ENCODE measurements around the gene CLTCL1.

- TF ChIP-seq POLR2A (IDR thresholded peaks at IDR 0.05): no peak
- no peak for TF ChIP-seq CTCF (IDR thresholded peaks at IDR 0.05)
- TF ChIP-seq EP300 (IDR thresholded peaks at IDR 0.05): no peak
Measured at GRCh38 chr22:19134176-19134831, 157.2 kb downstream of the CLTCL1 start.

Data from ovary (tissue), 3 donors.